CD4-positive, alpha-beta T cell (primary cell): ENCODE measurements around the gene SLC27A2. TPM values are rescaled to one million over a fixed set of nuclear protein-coding genes. Genes with fewer than 3 reads are reported as not detected.

Source experiments
- ATAC-seq: fragments of 200-7000 bp; cut with Tn5 transposase; one replicate; pipeline ENCODE4 v1.10.0; 2022; ENCODE audit warnings: mild to moderate bottlenecking; ENCODE audit not compliant: poor library complexity
- CTCF ChIA-PET: fragments of 350-600 bp; sonication (Branson Sonifier 250); formaldehyde crosslinking; loops from one replicate; lab custom pipeline; 2021; ENCODE audit warnings: antibody characterized with exemption, inconsistent platforms; lab: Charles Lee
- POLR2A ChIA-PET: fragments of 350-600 bp; sonication (Branson Sonifier 250); formaldehyde crosslinking; loops from one replicate; lab custom pipeline; 2021; ENCODE audit warnings: antibody characterized with exemption, inconsistent platforms; lab: Charles Lee
- DNase-seq, 14 experiments: peaks; one replicate each; pipeline ENCODE4 v3.0.0-alpha.2; 2013 to 2020; ENCODE audit warnings: mixed read lengths in 2 of 14
- H3K27ac ChIP-seq, 2 donors: one replicate each; pipeline versions ENCODE4 v1.5.1 to v1.7.0; 2013; ENCODE audit warnings: low read length in 2 of 2, low read depth in 1 of 2, mild to moderate bottlenecking in 1 of 2
- H3K27me3 ChIP-seq, 2 experiments: 1 replicate in 1 of 2; 2 replicates in 1 of 2; pipeline versions ENCODE4 v1.6.1 to v1.7.0; 2013; ENCODE audit warnings: low read length in 2 of 2, control low read depth in 1 of 2, mild to moderate bottlenecking in 1 of 2, moderate library complexity in 1 of 2; ENCODE audit not compliant: insufficient read depth in 2 of 2, control insufficient read depth in 1 of 2
- H3K36me3 ChIP-seq: one replicate; pipeline ENCODE4 v1.6.1; 2013; ENCODE audit warnings: low read length, control low read depth; ENCODE audit not compliant: insufficient read depth
- H3K4me1 ChIP-seq: one replicate; pipeline ENCODE4 v1.6.1; 2013; ENCODE audit warnings: low read length, control low read depth; ENCODE audit not compliant: insufficient read depth
- H3K4me3 ChIP-seq: one replicate; pipeline ENCODE4 v1.5.1; 2013; ENCODE audit warnings: mild to moderate bottlenecking, low read length, moderate library complexity
- H3K9me3 ChIP-seq, 2 experiments: 1 replicate in 1 of 2; 2 replicates in 1 of 2; pipeline versions ENCODE4 v1.6.1 to v1.7.0; 2013; ENCODE audit warnings: low read length in 2 of 2, mild to moderate bottlenecking in 2 of 2, control low read depth in 1 of 2, moderate library complexity in 1 of 2; ENCODE audit not compliant: control insufficient read depth in 1 of 2, insufficient read depth in 1 of 2
- H3K27ac Mint-ChIP-seq: one replicate; pipeline ENCODE4 v1.8.0; 2020; ENCODE audit warnings: mixed read lengths
- H3K27me3 Mint-ChIP-seq: one replicate; pipeline ENCODE4 v1.8.0; 2021; ENCODE audit warnings: mixed read lengths
- H3K36me3 Mint-ChIP-seq: one replicate; pipeline ENCODE4 v1.8.0; 2021; ENCODE audit warnings: low read depth, mixed read lengths
- H3K4me1 Mint-ChIP-seq: one replicate; pipeline ENCODE4 v1.8.0; 2021; ENCODE audit warnings: low read depth, mixed read lengths
- H3K4me3 Mint-ChIP-seq: one replicate; pipeline ENCODE4 v1.8.0; 2020; ENCODE audit warnings: mild to moderate bottlenecking, mixed read lengths
- H3K9me3 Mint-ChIP-seq: one replicate; pipeline ENCODE4 v1.8.0; 2020; ENCODE audit warnings: mixed read lengths
- CTCF ChIP-seq: fragments of 200-600 bp; IDR thresholded peaks from one replicate; pipeline ENCODE4 v1.8.0; 2022; ENCODE audit warnings: antibody characterized with exemption, mild to moderate bottlenecking
- intact Hi-C, 2 experiments: fragments of 100-400 bp; cut with DNase I in 1 of 2; cut with micrococcal nuclease in 1 of 2; formaldehyde crosslinking; loops; one replicate each; pipeline versions ENCODE4 v1.15.1 to v1.9.0; 2023 to 2025; cut with DNase I, micrococcal nuclease
- total RNA-seq, 174 experiments: library from RNA in 2 of 174; stranded (reverse) in 2 of 174; gene quantifications; one replicate each; pipeline ENCODE4 v1.2.3 and lab custom pipeline; 2021 to 2026

SLC27A2 gene
- total RNA-seq, 2 experiments from 2014 or later, result 0.22 to 0.31 TPM

- H3K27me3 Mint-ChIP-seq, result peaks cover 7% of the 10 kb centered on the region
- H3K36me3 ChIP-seq, result no peaks in the 10 kb centered on the region
- no peaks in the 10 kb centered on the region for H3K27me3 ChIP-seq
- POLR2A ChIA-PET, result no interaction called here
- no peaks in the 10 kb centered on the region for H3K9me3 Mint-ChIP-seq
- CTCF ChIA-PET, result no interaction called here
- no peak for TF ChIP-seq CTCF
- no peaks in the 10 kb centered on the region for H3K4me1 Mint-ChIP-seq
- H3K4me3 Mint-ChIP-seq, result no peak overlapping the region
- H3K27ac Mint-ChIP-seq, result no peak overlapping the region
- H3K36me3 Mint-ChIP-seq, result no peaks in the 10 kb centered on the region
- intact Hi-C loops, result loop anchor here in 1 of 2 experiments (10.0 kb wide), 1 partner anchor 65 kb away; no protein-coding TSS in a partner anchor
- no peak overlapping the region for H3K27ac ChIP-seq
- ATAC-seq (no peak), DNase-seq (no peak)
- no peak overlapping the region for H3K4me3 ChIP-seq
- H3K9me3 ChIP-seq, result no peaks in the 10 kb centered on the region
- H3K4me1 ChIP-seq, result no peaks in the 10 kb centered on the region
Measured at GRCh38 chr15:50190166-50190570, 8.2 kb downstream of the SLC27A2 start.

- H3K4me1 Mint-ChIP-seq, result no peaks in the 10 kb centered on the region
- CTCF ChIA-PET, result no interaction called here
- Histone ChIP-seq H3K27me3 (no peaks in the 10 kb centered on the region), H3K4me3 (no peak overlapping the region), H3K27ac (no peak overlapping the region), H3K4me1 (no peaks in the 10 kb centered on the region), H3K9me3 (no peaks in the 10 kb centered on the region), H3K36me3 (no peaks in the 10 kb centered on the region)
- TF ChIP-seq CTCF, result no peak
- no peaks in the 10 kb centered on the region for H3K36me3 Mint-ChIP-seq
- H3K9me3 Mint-ChIP-seq, result no peaks in the 10 kb centered on the region
- H3K27ac Mint-ChIP-seq, result no peak overlapping the region
- intact Hi-C loops, result loop anchor here in 1 of 2 experiments (10.0 kb wide), 1 partner anchor 64 kb away; no protein-coding TSS in a partner anchor
- POLR2A ChIA-PET, result no interaction called here
- no peak for DNase-seq
- H3K4me3 Mint-ChIP-seq, result no peak overlapping the region
- ATAC-seq, result no peak
- H3K27me3 Mint-ChIP-seq, result peaks cover 7% of the 10 kb centered on the region
Measured at GRCh38 chr15:50190723-50191122, 8.7 kb downstream of the SLC27A2 start.

GRCh38 chr15:50192164-50192563 is 10.2 kb downstream of the SLC27A2 start:
- Histone ChIP-seq H3K36me3 (no peaks in the 10 kb centered on the region), H3K4me1 (no peaks in the 10 kb centered on the region), H3K9me3 (no peaks in the 10 kb centered on the region), H3K27me3 (no peaks in the 10 kb centered on the region), H3K4me3 (no peak overlapping the region), H3K27ac (no peak overlapping the region)
- intact Hi-C loops, result loop anchor here in 1 of 2 experiments (10.0 kb wide), 1 partner anchor 63 kb away; no protein-coding TSS in a partner anchor
- H3K36me3 Mint-ChIP-seq, result no peaks in the 10 kb centered on the region
- no peaks in the 10 kb centered on the region for H3K27me3 Mint-ChIP-seq
- no peak for ATAC-seq
- H3K4me1 Mint-ChIP-seq, result no peaks in the 10 kb centered on the region
- no peak for DNase-seq
- no peak overlapping the region for H3K27ac Mint-ChIP-seq
- no peaks in the 10 kb centered on the region for H3K9me3 Mint-ChIP-seq
- H3K4me3 Mint-ChIP-seq, result no peak overlapping the region
- ChIA-PET CTCF (no interaction called here), POLR2A (no interaction called here)
- no peak for TF ChIP-seq CTCF
